Esophagus squamous epithelium (tissue), 5 donors: Measurements from ENCODE around the gene COX20. TPM values are rescaled to one million over a fixed set of nuclear protein-coding genes. Genes with fewer than 3 reads are reported as not detected.

Source experiments
- DNase-seq: peaks from one replicate; lab custom pipeline; 2025; lab: John Stamatoyannopoulos, UW
- H3K27ac ChIP-seq, 4 donors: fragments of 200-600 bp; sonication (generic); one replicate each; pipeline ENCODE4 v1.5.1; 2016 to 2019; ENCODE audit warnings: mild to moderate bottlenecking in 1 of 4
- H3K27me3 ChIP-seq, 4 donors: fragments of 200-600 bp; sonication (generic); 1 replicate in 3 of 4; 2 replicates in 1 of 4; pipeline versions ENCODE4 v1.5.1 to v1.6.0; 2017 to 2021; ENCODE audit warnings: antibody characterized with exemption in 1 of 4
- H3K36me3 ChIP-seq, 3 donors: fragments of 200-600 bp; sonication (generic); one replicate each; pipeline ENCODE4 v1.5.1; 2016 to 2019
- H3K4me1 ChIP-seq, 3 donors: fragments of 200-600 bp; sonication (generic); one replicate each; pipeline ENCODE4 v1.5.1; 2017 to 2019
- H3K4me3 ChIP-seq, 4 donors: fragments of 200-600 bp; sonication (generic); 1 replicate in 3 of 4; 2 replicates in 1 of 4; pipeline ENCODE4 v1.5.1; 2016 to 2019; ENCODE audit warnings: mild to moderate bottlenecking in 2 of 4, moderate library complexity in 1 of 4
- H3K9me3 ChIP-seq, 3 donors: fragments of 200-600 bp; sonication (generic); one replicate each; pipeline ENCODE4 v1.5.1; 2016 to 2019
- CTCF ChIP-seq, 6 experiments: fragments of 450-650 bp in 4 of 6; fragments of 200-600 bp in 2 of 6; sonication (generic) in 2 of 6; IDR thresholded peaks; one replicate each; pipeline ENCODE4 v1.5.1; 2016 to 2019; ENCODE audit warnings: antibody characterized with exemption in 6 of 6, mild to moderate bottlenecking in 4 of 6, moderate library complexity in 4 of 6
- POLR2A ChIP-seq, 4 donors: fragments of 450-650 bp; IDR thresholded peaks; one replicate each; pipeline ENCODE4 v1.6.1; 2017; ENCODE audit warnings: antibody characterized with exemption in 4 of 4, mild to moderate bottlenecking in 4 of 4, moderate library complexity in 3 of 4
- WGBS, 2 donors: methylation state at CpG; one replicate each; pipeline ENCODE4 v1.1.5; 2018; 5-methylcytosine and 5-hydroxymethylcytosine counted together
- intact Hi-C: fragments of 100-400 bp; cut with DNase I; formaldehyde crosslinking; loops from one replicate; pipeline ENCODE4 v1.15.0; 2022
- total RNA-seq, 4 donors: library from RNA; depleted of rRNA; stranded (reverse); fragments of >200 nt; gene quantifications; one replicate each; pipeline ENCODE4 v1.1.0, GENCODE V29; 2016
- donor health status: DM: yes; HTN: yes; CAD: no.

Gene COX20
- total RNA-seq, 4 donors from 2014 or later, result 19.2 to 48.4 (median 37.0) TPM

- Histone ChIP-seq H3K9me3 (no peaks in the 10 kb centered on the region), H3K36me3 (peaks cover 0 to 32% (median 9%) of the 10 kb centered on the region in 3 donors), H3K27me3 (no peaks in the 10 kb centered on the region), H3K4me3 (peak overlapping the region; percentile 73 to 98 (median 92)), H3K4me1 (peaks cover 14 to 54% (median 30%) of the 10 kb centered on the region in 3 donors), H3K27ac (peak overlapping the region; percentile 98 to 100 (median 100))
- TF ChIP-seq CTCF (IDR thresholded peaks at IDR 0.05), result no peak
- TF ChIP-seq POLR2A (IDR thresholded peaks at IDR 0.05), result peak in 3 of 4 donors; percentile 23 to 87 (median 24)
- intact Hi-C loops, result loop anchor here (5.0 kb wide), 1 partner anchor 109 kb away; no protein-coding TSS in a partner anchor
- 0% methylated on average over 12 to 32 of the region's 87 CpGs for whole genome bisulfite sequencing, 2 donors
- peak; percentile 91 for DNase-seq
Measured at GRCh38 chr1:244862699-244863490, 27.4 kb downstream of the COX20 start.

GRCh38 chr1:244863491-244864252 lies 28.2 kb downstream of the COX20 start:
- Histone ChIP-seq H3K27ac (peak overlapping the region; percentile 98 to 100 (median 100)), H3K27me3 (no peaks in the 10 kb centered on the region), H3K4me1 (peaks cover 14 to 46% (median 30%) of the 10 kb centered on the region in 3 donors), H3K4me3 (peak overlapping the region; percentile 73 to 98 (median 92)), H3K36me3 (peaks cover 0 to 25% (median 5%) of the 10 kb centered on the region in 3 donors), H3K9me3 (no peaks in the 10 kb centered on the region)
- TF ChIP-seq POLR2A (IDR thresholded peaks at IDR 0.05) (peak in 1 of 4 donors; percentile 4), CTCF (IDR thresholded peaks at IDR 0.05) (no peak)
- peak; percentile 61 for DNase-seq
- intact Hi-C loops, result loop anchor here (5.0 kb wide), 1 partner anchor 109 kb away; no protein-coding TSS in a partner anchor
- 1 to 2% methylated on average over 44 to 45 of the region's 92 CpGs for WGBS, 2 donors

- peak in 3 of 4 donors; percentile 84 to 100 (median 97) for TF ChIP-seq POLR2A (IDR thresholded peaks at IDR 0.05)
- peak in 5 of 6 experiments; percentile 22 to 60 (median 52) for TF ChIP-seq CTCF (IDR thresholded peaks at IDR 0.05)
- no peaks in the 10 kb centered on the region for H3K27me3 ChIP-seq
- peak within 1 kb of the TSS; percentile 73 to 98 (median 92) for H3K4me3 ChIP-seq
- H3K4me1 ChIP-seq, result peaks cover 14 to 38% (median 23%) of the 10 kb centered on the region in 3 donors
- peak; percentile 89 for DNase-seq
- no peaks in the 10 kb centered on the region for H3K9me3 ChIP-seq
- 0 to 1% methylated on average over 9 to 20 of the region's 71 CpGs for WGBS, 2 donors
- intact Hi-C loops, result loop anchor here (5.0 kb wide), 1 partner anchor 108 kb away; no protein-coding TSS in a partner anchor
- H3K36me3 ChIP-seq, result peaks cover 0 to 17% (median 5%) of the 10 kb centered on the region in 3 donors
- peak within 1 kb of the TSS; percentile 98 to 100 (median 100) for H3K27ac ChIP-seq
Measured at GRCh38 chr1:244864253-244865027, 29.0 kb downstream of the COX20 start, which contains the start of gene HNRNPU. Gene HNRNPU (minus strand): TSS chr1:244864543. CDS start chr1:244864307, 236 bp downstream.

GRCh38 chr1:244865028-244865371 lies 29.5 kb downstream of the COX20 start:
- intact Hi-C loops, result no loop called here
- H3K4me3 ChIP-seq, result peak overlapping the region; percentile 73 to 98 (median 92)
- TF ChIP-seq CTCF (IDR thresholded peaks at IDR 0.05) (no peak), POLR2A (IDR thresholded peaks at IDR 0.05) (no peak)
- H3K4me1 ChIP-seq, result peaks cover 9 to 33% (median 17%) of the 10 kb centered on the region in 3 donors
- no peaks in the 10 kb centered on the region for H3K9me3 ChIP-seq
- peak overlapping the region; percentile 98 to 100 (median 100) for H3K27ac ChIP-seq
- no peaks in the 10 kb centered on the region for H3K27me3 ChIP-seq
- H3K36me3 ChIP-seq, result peaks cover 0 to 11% (median 4%) of the 10 kb centered on the region in 3 donors
- 11 to 20% methylated on average over 9 of the region's 9 CpGs for WGBS, 2 donors
- peak; percentile 7 for DNase-seq
